H1 (cell line): ENCODE data around the gene TPST2.

ENCODE experiments used
- BCL11A ChIP-seq, 2 experiments: IDR thresholded peaks; one replicate each; pipeline ENCODE4 v1.6.1; 2011; ENCODE audit warnings: low read depth in 2 of 2, low read length in 2 of 2, mild to moderate bottlenecking in 2 of 2
- CREB1 ChIP-seq: IDR thresholded peaks from 2 replicates; pipeline ENCODE4 v1.6.1; 2012; ENCODE audit warnings: inconsistent platforms
- CTCF ChIP-seq, 3 experiments: IDR thresholded peaks; 1 replicate in 2 of 3; 2 replicates in 1 of 3; pipeline versions ENCODE4 v1.5.1 to v1.6.1; 2011; ENCODE audit warnings: low read length in 3 of 3, mild to moderate bottlenecking in 3 of 3, inconsistent platforms in 2 of 3, low read depth in 1 of 3, moderate library complexity in 1 of 3; ENCODE audit not compliant: insufficient read depth in 1 of 3; ENCODE audit errors: control extremely low read depth in 1 of 3
- EZH2 ChIP-seq: fragments of 200-600 bp; sonication (generic); IDR thresholded peaks from 2 replicates; pipeline ENCODE4 v1.7.1; 2012; ENCODE audit warnings: low read depth, mild to moderate bottlenecking, moderate library complexity, low read length, inconsistent platforms; ENCODE audit not compliant: severe bottlenecking
- SAP30 ChIP-seq: fragments of 300-600 bp; sonication (generic); IDR thresholded peaks from 2 replicates; pipeline ENCODE4 v1.7.1; 2012; ENCODE audit warnings: low read length, moderate library complexity, mild to moderate bottlenecking, inconsistent platforms; ENCODE audit not compliant: insufficient read depth, insufficient replicate concordance
- TBP ChIP-seq: IDR thresholded peaks from 2 replicates; pipeline ENCODE4 v1.6.1; 2011; ENCODE audit warnings: low read depth, low read length, improper control_type of control experiment
- YY1 ChIP-seq: IDR thresholded peaks from 2 replicates; pipeline ENCODE4 v1.6.1; 2011; ENCODE audit warnings: low read depth, mild to moderate bottlenecking, low read length
- ZNF274 ChIP-seq: IDR thresholded peaks from 2 replicates; pipeline ENCODE4 v1.7.0; 2012; ENCODE audit warnings: low read length, borderline replicate concordance; ENCODE audit errors: extremely low read depth
- TF ChIP-seq, protein P1 (sequence below): IDR thresholded peaks from 2 replicates; pipeline ENCODE4 v1.6.1; 2012; ENCODE audit warnings: inconsistent platforms

DNA sequence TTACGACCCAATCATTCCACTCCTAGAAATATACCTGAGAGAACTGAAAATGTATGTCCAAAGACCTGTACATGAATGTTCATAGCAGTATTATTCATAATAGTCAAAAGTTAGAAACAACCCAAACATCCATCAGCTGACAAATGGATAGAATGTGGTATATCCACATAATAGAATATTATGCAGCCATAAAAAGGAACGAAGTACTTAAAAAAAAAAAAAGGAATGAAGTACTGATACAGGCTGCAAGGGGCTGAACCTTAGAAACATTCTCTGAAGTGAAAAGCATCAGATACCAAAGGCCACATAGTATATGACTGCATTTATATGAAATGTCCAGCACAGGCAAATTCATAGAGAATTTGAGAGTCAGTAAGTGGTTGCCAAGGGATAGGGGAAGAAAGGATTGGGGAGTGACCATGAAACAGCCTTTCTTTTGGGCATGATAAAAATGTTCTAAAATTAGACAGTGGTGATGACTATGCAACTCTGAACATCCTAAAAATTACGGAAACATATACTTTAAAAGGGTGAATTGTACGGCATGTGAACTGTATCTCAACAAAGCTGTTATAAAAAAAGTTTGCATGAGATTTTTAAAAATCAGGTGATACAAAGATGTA lies 1.8 kb downstream of the TPST2 start:
- TF ChIP-seq CTCF (IDR thresholded peaks at IDR 0.05; ENCODE audit: control extremely low read depth in 1 of 3, insufficient read depth in 1 of 3, low read depth in 1 of 3, low read length in 3 of 3) = no peak
- no peak for TF ChIP-seq YY1
- no peak for TF ChIP-seq BCL11A (IDR thresholded peaks at IDR 0.05; ENCODE audit: low read depth in 2 of 2, low read length in 2 of 2)
- TF ChIP-seq CREB1 = no peak
- TF ChIP-seq ZNF274 = no peak
- no peak for TF ChIP-seq TBP
- no peak for TF ChIP-seq EZH2
- TF ChIP-seq SAP30 = no peak
- TF ChIP-seq, protein P1, sequence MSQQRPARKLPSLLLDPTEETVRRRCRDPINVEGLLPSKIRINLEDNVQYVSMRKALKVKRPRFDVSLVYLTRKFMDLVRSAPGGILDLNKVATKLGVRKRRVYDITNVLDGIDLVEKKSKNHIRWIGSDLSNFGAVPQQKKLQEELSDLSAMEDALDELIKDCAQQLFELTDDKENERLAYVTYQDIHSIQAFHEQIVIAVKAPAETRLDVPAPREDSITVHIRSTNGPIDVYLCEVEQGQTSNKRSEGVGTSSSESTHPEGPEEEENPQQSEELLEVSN = no peak
